T-helper 1 cell treated with Interleukin-12 subunit alpha and Interleukin-12 subunit beta and Interleukin-4 antibody, amounts not matched to agents 30 μg/mL and 1 μg/mL, for 36 hours (primary cell): ENCODE measurements around the gene FKBP1B.
A peak's percentile ranks its signal among the peaks of the same experiment; 100 is the strongest.

ENCODE experiments used
- H3K27ac Mint-ChIP-seq: one replicate; pipeline ENCODE4 v1.8.0; 2021; ENCODE audit warnings: mild to moderate bottlenecking, mixed read lengths
- H3K27me3 Mint-ChIP-seq: one replicate; pipeline ENCODE4 v1.8.0; 2021; ENCODE audit warnings: low read depth, mixed read lengths
- H3K36me3 Mint-ChIP-seq: one replicate; pipeline ENCODE4 v1.8.0; 2021; ENCODE audit warnings: low read depth, mixed read lengths
- H3K4me1 Mint-ChIP-seq: one replicate; pipeline ENCODE4 v1.8.0; 2021; ENCODE audit warnings: low read depth, mixed read lengths
- H3K4me3 Mint-ChIP-seq: one replicate; pipeline ENCODE4 v1.8.0; 2021; ENCODE audit warnings: mild to moderate bottlenecking, moderate library complexity, mixed read lengths
- H3K9me3 Mint-ChIP-seq: one replicate; pipeline ENCODE4 v1.8.0; 2021; ENCODE audit warnings: mixed read lengths

Gene FKBP1B

GRCh38 chr2:24045511-24046508, 3.7 kb upstream of the FKBP1B start:
- H3K4me3 Mint-ChIP-seq: peak overlapping the region; percentile 97
- H3K36me3 Mint-ChIP-seq: peaks cover 2% of the 10 kb centered on the region

GRCh38 chr2:24046599-24046929, 3.0 kb upstream of the FKBP1B start:
- H3K4me1 Mint-ChIP-seq: peaks cover 22% of the 10 kb centered on the region
- no peaks in the 10 kb centered on the region for H3K9me3 Mint-ChIP-seq
- peak overlapping the region; percentile 97 for H3K4me3 Mint-ChIP-seq
- no peak overlapping the region for H3K27ac Mint-ChIP-seq
- peaks cover 4% of the 10 kb centered on the region for H3K27me3 Mint-ChIP-seq
- H3K36me3 Mint-ChIP-seq: peaks cover 2% of the 10 kb centered on the region

More at GRCh38 chr2:24045511-24046508, 3.7 kb upstream of the FKBP1B start:
- Mint-ChIP-seq H3K27ac (no peak overlapping the region), H3K9me3 (no peaks in the 10 kb centered on the region), H3K4me1 (peaks cover 22% of the 10 kb centered on the region), H3K27me3 (peaks cover 4% of the 10 kb centered on the region)

- Mint-ChIP-seq H3K9me3 (no peaks in the 10 kb centered on the region), H3K36me3 (peaks cover 2% of the 10 kb centered on the region), H3K27me3 (peaks cover 4% of the 10 kb centered on the region), H3K4me1 (peaks cover 22% of the 10 kb centered on the region), H3K27ac (peak within 1 kb of the TSS; percentile 92), H3K4me3 (peak within 1 kb of the TSS; percentile 97)
Observed at GRCh38 chr2:24046930-24047702, 2.4 kb upstream of the FKBP1B start, which contains the start of gene WDCP. Gene WDCP (minus strand): TSS chr2:24047391. CDS start chr2:24039494, 7,897 bp downstream.

GRCh38 chr2:24047703-24048033, 1.9 kb upstream of the FKBP1B start:
- peak overlapping the region; percentile 97 for H3K4me3 Mint-ChIP-seq
- H3K27me3 Mint-ChIP-seq: peaks cover 4% of the 10 kb centered on the region
- H3K36me3 Mint-ChIP-seq: peaks cover 2% of the 10 kb centered on the region
- peak overlapping the region; percentile 92 for H3K27ac Mint-ChIP-seq
- no peaks in the 10 kb centered on the region for H3K9me3 Mint-ChIP-seq
- H3K4me1 Mint-ChIP-seq: peaks cover 22% of the 10 kb centered on the region

- no peaks in the 10 kb centered on the region for H3K9me3 Mint-ChIP-seq
- peaks cover 4% of the 10 kb centered on the region for H3K27me3 Mint-ChIP-seq
- peaks cover 20% of the 10 kb centered on the region for H3K4me1 Mint-ChIP-seq
- H3K36me3 Mint-ChIP-seq: peaks cover 2% of the 10 kb centered on the region
- H3K27ac Mint-ChIP-seq: no peak overlapping the region
- H3K4me3 Mint-ChIP-seq: peak overlapping the region; percentile 86
Observed at GRCh38 chr2:24048769-24049484, 614 bp upstream of the FKBP1B start.

GRCh38 chr2:24050041-24050979, 769 bp downstream of the FKBP1B start:
- no peaks in the 10 kb centered on the region for H3K9me3 Mint-ChIP-seq
- peaks cover 4% of the 10 kb centered on the region for H3K27me3 Mint-ChIP-seq
- peak overlapping the region; percentile 38 for H3K4me3 Mint-ChIP-seq
- H3K36me3 Mint-ChIP-seq: peaks cover 2% of the 10 kb centered on the region
- H3K27ac Mint-ChIP-seq: no peak overlapping the region
- H3K4me1 Mint-ChIP-seq: peaks cover 16% of the 10 kb centered on the region

GRCh38 chr2:24051833-24052232, 2.3 kb downstream of the FKBP1B start:
- no peaks in the 10 kb centered on the region for H3K9me3 Mint-ChIP-seq
- H3K4me3 Mint-ChIP-seq: no peak overlapping the region
- peaks cover 2% of the 10 kb centered on the region for H3K36me3 Mint-ChIP-seq
- H3K27me3 Mint-ChIP-seq: peaks cover 4% of the 10 kb centered on the region
- H3K27ac Mint-ChIP-seq: no peak overlapping the region
- peaks cover 10% of the 10 kb centered on the region for H3K4me1 Mint-ChIP-seq

- no peak overlapping the region for H3K27ac Mint-ChIP-seq
- no peak overlapping the region for H3K4me3 Mint-ChIP-seq
- no peaks in the 10 kb centered on the region for H3K9me3 Mint-ChIP-seq
- H3K27me3 Mint-ChIP-seq: peaks cover 4% of the 10 kb centered on the region
- no peaks in the 10 kb centered on the region for H3K36me3 Mint-ChIP-seq
- H3K4me1 Mint-ChIP-seq: no peaks in the 10 kb centered on the region
Observed at GRCh38 chr2:24052951-24053350, 3.4 kb downstream of the FKBP1B start.

GRCh38 chr2:24054366-24055010, 4.9 kb downstream of the FKBP1B start:
- Mint-ChIP-seq H3K4me3 (no peak overlapping the region), H3K4me1 (no peaks in the 10 kb centered on the region), H3K27ac (no peak overlapping the region), H3K27me3 (peaks cover under 1% of the 10 kb centered on the region), H3K9me3 (no peaks in the 10 kb centered on the region), H3K36me3 (no peaks in the 10 kb centered on the region)

- no peaks in the 10 kb centered on the region for H3K9me3 Mint-ChIP-seq
- no peaks in the 10 kb centered on the region for H3K36me3 Mint-ChIP-seq
- no peaks in the 10 kb centered on the region for H3K4me1 Mint-ChIP-seq
- no peak overlapping the region for H3K27ac Mint-ChIP-seq
- no peak overlapping the region for H3K4me3 Mint-ChIP-seq
- H3K27me3 Mint-ChIP-seq: no peaks in the 10 kb centered on the region
Observed at GRCh38 chr2:24055750-24056149, 6.2 kb downstream of the FKBP1B start.

GRCh38 chr2:24058564-24059271, 9.2 kb downstream of the FKBP1B start:
- no peaks in the 10 kb centered on the region for H3K4me1 Mint-ChIP-seq
- no peaks in the 10 kb centered on the region for H3K27me3 Mint-ChIP-seq
- H3K36me3 Mint-ChIP-seq: no peaks in the 10 kb centered on the region
- H3K27ac Mint-ChIP-seq: no peak overlapping the region
- no peaks in the 10 kb centered on the region for H3K9me3 Mint-ChIP-seq
- H3K4me3 Mint-ChIP-seq: no peak overlapping the region

GRCh38 chr2:24065341-24065740, 15.8 kb downstream of the FKBP1B start:
- H3K27ac Mint-ChIP-seq: no peak overlapping the region
- H3K9me3 Mint-ChIP-seq: no peaks in the 10 kb centered on the region
- no peak overlapping the region for H3K4me3 Mint-ChIP-seq
- H3K36me3 Mint-ChIP-seq: peaks cover 11% of the 10 kb centered on the region
- H3K27me3 Mint-ChIP-seq: no peaks in the 10 kb centered on the region
- H3K4me1 Mint-ChIP-seq: no peaks in the 10 kb centered on the region

- Mint-ChIP-seq H3K27ac (no peak overlapping the region), H3K9me3 (no peaks in the 10 kb centered on the region), H3K36me3 (peaks cover 13% of the 10 kb centered on the region), H3K4me3 (no peak overlapping the region), H3K4me1 (peaks cover 16% of the 10 kb centered on the region), H3K27me3 (no peaks in the 10 kb centered on the region)
Observed at GRCh38 chr2:24072259-24072658, 22.7 kb downstream of the FKBP1B start.
